ENCODE measurements around the gene KIAA1328.

Gene KIAA1328

GRCh38 chr18:36839835-36840234, 10.9 kb downstream of the KIAA1328 start:
- H3K27ac ChIP-seq = no peak overlapping the region
- TF ChIP-seq CTCF (conservative IDR thresholded peaks at IDR 0.05) (no peak), ZFX (IDR thresholded peaks at IDR 0.05) (no peak)

- H3K27ac ChIP-seq = no peak overlapping the region
Measured at GRCh38 chr18:36843199-36843598, 14.3 kb downstream of the KIAA1328 start.

DNA sequence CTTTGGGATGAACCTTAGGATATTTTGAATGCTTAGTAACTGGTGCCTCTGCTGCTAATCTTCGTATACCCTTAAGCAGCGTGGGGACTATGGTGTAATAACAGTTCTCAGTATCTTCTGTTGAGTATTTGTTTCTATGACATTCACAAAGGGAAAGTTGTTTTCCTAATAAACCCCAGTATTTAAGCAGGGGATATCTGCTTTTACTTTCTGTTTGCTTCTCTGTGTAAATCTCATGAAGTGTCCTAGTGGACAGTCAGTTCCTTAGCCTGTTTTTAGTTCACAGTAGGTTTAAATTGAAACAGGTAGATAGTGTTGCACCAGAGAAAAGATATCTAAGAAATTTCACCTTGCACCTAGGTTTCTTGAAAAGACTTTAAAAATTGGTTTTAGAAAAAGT, 14.9 kb downstream of the KIAA1328 start:
- H3K27ac ChIP-seq = no peak overlapping the region

More at GRCh38 chr18:36843199-36843598, 14.3 kb downstream of the KIAA1328 start:
- no peak for TF ChIP-seq CTCF (conservative IDR thresholded peaks at IDR 0.05)
- no peak for TF ChIP-seq ZFX (IDR thresholded peaks at IDR 0.05)

GRCh38 chr18:36848609-36849008, 19.7 kb downstream of the KIAA1328 start:
- H3K27ac ChIP-seq = no peak overlapping the region
- TF ChIP-seq CTCF (conservative IDR thresholded peaks at IDR 0.05) = no peak
- TF ChIP-seq ZFX (IDR thresholded peaks at IDR 0.05) = no peak

More for the DNA sequence above, 14.9 kb downstream of the KIAA1328 start:
- TF ChIP-seq ZFX (IDR thresholded peaks at IDR 0.05) (no peak), CTCF (conservative IDR thresholded peaks at IDR 0.05) (peak; percentile 11; the same call in 1 of the 2 replicates)

- no peak overlapping the region for H3K27ac ChIP-seq
Measured at GRCh38 chr18:36849288-36850006, 20.5 kb downstream of the KIAA1328 start.

GRCh38 chr18:36850527-36851201, 21.7 kb downstream of the KIAA1328 start:
- TF ChIP-seq CTCF (conservative IDR thresholded peaks at IDR 0.05) = no peak
- TF ChIP-seq ZFX (IDR thresholded peaks at IDR 0.05) = no peak
- H3K27ac ChIP-seq = no peak overlapping the region

More at GRCh38 chr18:36849288-36850006, 20.5 kb downstream of the KIAA1328 start:
- no peak for TF ChIP-seq CTCF (conservative IDR thresholded peaks at IDR 0.05)
- no peak for TF ChIP-seq ZFX (IDR thresholded peaks at IDR 0.05)

DNA sequence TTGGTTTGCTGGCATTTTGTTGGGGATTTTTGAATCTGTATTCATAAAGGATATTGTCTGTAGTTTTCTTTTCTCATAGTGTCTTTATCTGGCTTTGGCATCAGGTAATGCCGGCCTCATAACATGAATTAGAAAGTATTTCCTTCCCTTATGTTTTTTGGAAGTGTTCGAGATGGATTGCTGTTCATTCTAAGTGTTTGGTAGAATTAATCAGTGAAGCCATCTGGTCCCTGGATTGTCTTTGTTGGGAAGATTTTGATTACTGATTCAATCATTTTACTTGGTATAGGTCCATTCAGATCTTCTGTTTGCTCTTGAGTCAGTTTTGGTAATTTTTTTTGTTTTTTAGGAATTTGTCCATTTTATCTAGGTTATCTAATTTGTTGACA, 22.3 kb downstream of the KIAA1328 start:
- TF ChIP-seq CTCF (conservative IDR thresholded peaks at IDR 0.05) = no peak
- no peak for TF ChIP-seq ZFX (IDR thresholded peaks at IDR 0.05)
- no peak overlapping the region for H3K27ac ChIP-seq

Measured in C4-2B (cell line).